ENCODE measurements around the gene PSMF1. TPM values are rescaled to one million over a fixed set of nuclear protein-coding genes. Genes with fewer than 3 reads are reported as not detected.

The PSMF1 gene
- total RNA-seq, 4 donors from 2014 or later = 65.4 to 91.5 (median 73.4) TPM

DNA sequence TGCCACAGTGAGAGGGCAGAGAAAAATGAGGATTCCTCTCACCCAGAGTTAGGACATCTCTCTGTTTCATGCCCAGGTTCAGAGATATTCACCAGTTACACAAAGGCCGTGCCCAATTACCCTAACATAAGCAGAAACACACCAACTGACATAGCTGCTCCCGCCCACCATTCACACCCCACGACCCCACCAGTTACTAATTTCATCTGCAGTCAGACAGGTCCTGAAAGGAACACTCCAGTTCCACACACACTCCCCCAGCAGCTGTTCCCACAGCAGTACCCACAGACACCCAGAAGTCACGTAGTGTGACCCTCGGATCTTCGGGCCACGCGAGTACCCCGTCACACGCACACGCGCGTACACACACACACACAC is 65.8 kb downstream of the PSMF1 start:
- Histone ChIP-seq H3K9me3 (no peaks in the 10 kb centered on the region), H3K36me3 (peaks cover 0 to 7% (median 0%) of the 10 kb centered on the region in 4 donors), H3K27me3 (peaks cover 0 to 54% (median 20%) of the 10 kb centered on the region in 4 donors), H3K27ac (replicated peaks in 1 of 4) (no peak overlapping the region), H3K4me1 (peaks cover 12 to 20% (median 19%) of the 10 kb centered on the region in 4 donors), H3K4me3 (peak overlapping the region in 2 of 4 donors; percentile 50 to 54)
- DNase-seq (ENCODE audit: extremely low spot score) = no peak
- whole genome bisulfite sequencing = 39% methylated on average over 13 of the region's 13 CpGs
- intact Hi-C loops (cut with DNase I) = no loop called here
- TF ChIP-seq POLR2AphosphoS5 (IDR thresholded peaks at IDR 0.05) = no peak
- TF ChIP-seq, protein P1, sequence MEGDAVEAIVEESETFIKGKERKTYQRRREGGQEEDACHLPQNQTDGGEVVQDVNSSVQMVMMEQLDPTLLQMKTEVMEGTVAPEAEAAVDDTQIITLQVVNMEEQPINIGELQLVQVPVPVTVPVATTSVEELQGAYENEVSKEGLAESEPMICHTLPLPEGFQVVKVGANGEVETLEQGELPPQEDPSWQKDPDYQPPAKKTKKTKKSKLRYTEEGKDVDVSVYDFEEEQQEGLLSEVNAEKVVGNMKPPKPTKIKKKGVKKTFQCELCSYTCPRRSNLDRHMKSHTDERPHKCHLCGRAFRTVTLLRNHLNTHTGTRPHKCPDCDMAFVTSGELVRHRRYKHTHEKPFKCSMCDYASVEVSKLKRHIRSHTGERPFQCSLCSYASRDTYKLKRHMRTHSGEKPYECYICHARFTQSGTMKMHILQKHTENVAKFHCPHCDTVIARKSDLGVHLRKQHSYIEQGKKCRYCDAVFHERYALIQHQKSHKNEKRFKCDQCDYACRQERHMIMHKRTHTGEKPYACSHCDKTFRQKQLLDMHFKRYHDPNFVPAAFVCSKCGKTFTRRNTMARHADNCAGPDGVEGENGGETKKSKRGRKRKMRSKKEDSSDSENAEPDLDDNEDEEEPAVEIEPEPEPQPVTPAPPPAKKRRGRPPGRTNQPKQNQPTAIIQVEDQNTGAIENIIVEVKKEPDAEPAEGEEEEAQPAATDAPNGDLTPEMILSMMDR (IDR thresholded peaks at IDR 0.05) = no peak
- TF ChIP-seq POLR2A (IDR thresholded peaks at IDR 0.05; ENCODE audit: low read depth) = no peak
- TF ChIP-seq EP300 (IDR thresholded peaks at IDR 0.05) = no peak

DNA sequence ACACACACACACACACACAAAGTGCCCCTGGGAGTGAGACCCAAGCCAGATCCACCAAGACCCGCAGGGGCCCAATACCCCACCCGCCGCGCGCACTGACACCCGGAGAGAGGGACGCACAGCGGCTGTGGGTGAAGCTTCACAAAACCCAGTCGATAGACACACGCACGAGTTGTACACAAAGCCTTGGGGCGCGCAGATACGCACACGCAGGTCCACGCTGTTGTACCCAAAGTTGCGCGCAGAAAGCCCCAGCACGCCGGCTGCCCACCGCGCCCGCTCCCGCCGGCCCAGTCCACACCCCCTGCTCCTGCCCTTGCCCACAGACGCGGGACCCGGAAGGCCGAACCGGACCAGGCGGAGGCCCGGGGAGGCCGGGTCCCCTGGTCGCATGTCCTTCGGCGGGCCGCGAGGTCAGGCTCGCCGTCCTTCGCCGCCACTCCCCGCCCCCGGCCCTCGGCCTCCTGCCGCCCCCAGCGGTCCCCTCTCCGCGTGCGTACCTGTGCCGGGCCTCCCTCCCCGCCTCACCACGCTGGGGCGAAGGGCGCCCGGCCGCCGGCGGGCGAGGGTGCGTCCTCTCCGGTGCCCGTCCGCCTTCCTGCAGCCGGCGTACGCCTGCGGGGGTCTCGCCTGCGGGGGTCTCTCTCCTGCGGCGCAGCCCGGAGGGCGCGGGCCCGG is 66.4 kb downstream of the PSMF1 start, which contains the start of gene TMEM74B:
TMEM74B (minus strand) TSS at position 344 of the 678 bp plus-strand sequence. CDS start 1,180 bp downstream, outside the sequence.
- intact Hi-C loops (cut with DNase I) = no loop called here
- H3K27me3 ChIP-seq = peaks cover 0 to 57% (median 20%) of the 10 kb centered on the region in 4 donors
- DNase-seq (ENCODE audit: extremely low spot score) = no peak
- H3K4me1 ChIP-seq = peaks cover 12 to 20% (median 19%) of the 10 kb centered on the region in 4 donors
- no peaks in the 10 kb centered on the region for H3K9me3 ChIP-seq
- TF ChIP-seq EP300 (IDR thresholded peaks at IDR 0.05) (no peak), POLR2AphosphoS5 (IDR thresholded peaks at IDR 0.05) (no peak), POLR2A (IDR thresholded peaks at IDR 0.05; ENCODE audit: low read depth) (no peak)
- TF ChIP-seq, protein P1 (IDR thresholded peaks at IDR 0.05) = no peak
- 0% methylated on average over 22 of the region's 76 CpGs for WGBS
- H3K36me3 ChIP-seq = peaks cover 0 to 7% (median 0%) of the 10 kb centered on the region in 4 donors
- no peak within 1 kb of the TSS for H3K27ac ChIP-seq (replicated peaks in 1 of 4)
- peak within 1 kb of the TSS; percentile 49 to 62 (median 52) for H3K4me3 ChIP-seq

DNA sequence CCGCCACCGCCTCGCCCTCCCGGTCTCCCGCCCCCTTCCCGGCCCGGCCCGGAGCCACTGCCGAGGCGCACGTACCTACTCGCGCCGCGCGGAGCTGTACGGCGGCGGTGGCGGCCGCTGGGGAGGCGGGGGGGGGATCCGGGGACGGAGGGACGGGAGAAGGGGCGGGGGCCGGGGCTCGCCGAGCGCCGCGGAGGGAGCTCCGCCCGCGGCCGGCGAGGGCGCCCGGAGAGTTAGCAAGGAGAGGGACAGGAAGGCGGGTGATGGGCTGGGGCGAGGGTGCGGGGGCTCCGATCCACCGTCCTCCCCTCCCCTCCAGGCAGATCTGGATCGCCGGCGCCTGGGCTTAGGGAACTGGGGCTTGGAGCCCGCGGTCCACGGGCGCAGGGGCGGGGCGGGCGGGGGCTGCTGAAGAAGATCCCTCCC is 66.9 kb downstream of the PSMF1 start:
- intact Hi-C loops (cut with DNase I) = no loop called here
- Histone ChIP-seq H3K36me3 (peaks cover 0 to 7% (median 0%) of the 10 kb centered on the region in 4 donors), H3K9me3 (no peaks in the 10 kb centered on the region), H3K27ac (replicated peaks in 1 of 4) (no peak overlapping the region), H3K27me3 (peaks cover 0 to 57% (median 20%) of the 10 kb centered on the region in 4 donors), H3K4me3 (peak overlapping the region; percentile 49 to 62 (median 52)), H3K4me1 (peaks cover 12 to 20% (median 19%) of the 10 kb centered on the region in 4 donors)
- WGBS = no CpG with 5 or more reads among the region's 54 CpGs
- TF ChIP-seq POLR2AphosphoS5 (IDR thresholded peaks at IDR 0.05) = no peak
- no peak for TF ChIP-seq EP300 (IDR thresholded peaks at IDR 0.05)
- TF ChIP-seq POLR2A (IDR thresholded peaks at IDR 0.05; ENCODE audit: low read depth) = no peak
- DNase-seq (ENCODE audit: extremely low spot score) = no peak

DNA sequence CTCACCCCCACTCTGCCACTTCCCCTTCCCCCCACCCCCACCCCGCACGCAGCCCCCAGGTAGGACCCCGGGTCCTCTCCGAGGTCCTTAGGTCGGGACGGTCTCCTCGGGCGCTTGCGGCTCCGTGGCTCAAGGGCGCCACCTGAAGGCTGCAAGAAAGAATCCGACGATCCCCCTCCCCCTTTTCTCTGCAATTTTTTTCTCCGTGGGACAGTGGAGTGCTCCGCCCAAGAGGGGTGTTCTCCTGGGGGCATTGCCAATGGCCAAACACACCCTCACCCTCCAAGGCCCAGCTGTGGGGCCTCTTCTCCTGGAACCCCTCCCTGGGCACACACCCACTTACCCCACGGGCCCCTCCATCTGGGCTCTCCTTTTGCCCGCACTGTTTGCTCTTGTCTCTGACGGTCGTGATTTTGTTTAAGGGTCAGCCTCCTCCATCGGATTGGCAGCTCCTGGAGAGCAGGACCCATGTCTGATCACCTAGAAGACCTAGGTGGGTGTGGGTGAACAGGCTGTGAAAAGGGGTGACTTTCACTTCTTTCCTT is 67.5 kb downstream of the PSMF1 start:
- intact Hi-C loops (cut with DNase I) = no loop called here

More for the DNA sequence above, 67.5 kb downstream of the PSMF1 start:
- Histone ChIP-seq H3K27ac (replicated peaks in 1 of 4) (no peak overlapping the region), H3K4me3 (peak overlapping the region; percentile 49 to 62 (median 52)), H3K9me3 (no peaks in the 10 kb centered on the region), H3K36me3 (peaks cover 0 to 4% (median 0%) of the 10 kb centered on the region in 4 donors), H3K27me3 (peaks cover 0 to 57% (median 20%) of the 10 kb centered on the region in 4 donors), H3K4me1 (peaks cover 12 to 20% (median 19%) of the 10 kb centered on the region in 4 donors)
- DNase-seq (ENCODE audit: extremely low spot score) = no peak
- TF ChIP-seq, protein P1 (IDR thresholded peaks at IDR 0.05) = peak; percentile 15 to 36 (median 29)
- TF ChIP-seq EP300 (IDR thresholded peaks at IDR 0.05) = no peak
- 17% methylated on average over 10 of the region's 20 CpGs for WGBS
